Stimulated activated CD4-positive, alpha-beta T cell treated with anti-CD3 and anti-CD28 coated beads, TNF-alpha, amount 100 ng/mL, for 4 hours (primary cell): ENCODE results near the gene HYPK.

ENCODE experiments used
- DNase-seq, 3 experiments: peaks; one replicate each; pipeline ENCODE4 v3.0.0-alpha.2; 2020; ENCODE audit warnings: low read depth in 3 of 3

The HYPK gene

GRCh38 chr15:43845421-43845820 lies 45.0 kb downstream of the HYPK start:
- no peak for DNase-seq

GRCh38 chr15:43851251-43851650 lies 50.9 kb downstream of the HYPK start:
- DNase-seq = no peak

GRCh38 chr15:43852607-43853006 lies 52.2 kb downstream of the HYPK start:
- no peak for DNase-seq
